Activated B cell treated with CpG ODN at 0.5 μM for 24 hours (primary cell): ENCODE data around the gene CCDC88C. TPM values are rescaled to one million over a fixed set of nuclear protein-coding genes. Genes with fewer than 3 reads are reported as not detected.

Source experiments
- ATAC-seq: fragments of 200-7000 bp; cut with Tn5 transposase; one replicate; pipeline ENCODE4 v1.10.0; 2021; ENCODE audit warnings: low read depth, mild to moderate bottlenecking, moderate library complexity
- CTCF ChIA-PET: fragments of 350-600 bp; sonication (Branson Sonifier 250); formaldehyde crosslinking; loops from one replicate; lab custom pipeline; 2021; ENCODE audit warnings: antibody characterized with exemption; lab: Charles Lee
- POLR2A ChIA-PET: fragments of 350-600 bp; sonication (Branson Sonifier 250); formaldehyde crosslinking; loops from one replicate; lab custom pipeline; 2021; ENCODE audit warnings: antibody characterized with exemption; lab: Charles Lee
- DNase-seq: peaks from one replicate; pipeline ENCODE4 v3.0.0; 2022
- H3K27ac Mint-ChIP-seq: one replicate; pipeline ENCODE4 v1.8.0; 2020; ENCODE audit warnings: mixed read lengths
- H3K27me3 Mint-ChIP-seq: one replicate; pipeline ENCODE4 v1.8.0; 2021; ENCODE audit warnings: mixed read lengths
- H3K36me3 Mint-ChIP-seq: one replicate; pipeline ENCODE4 v1.8.0; 2021; ENCODE audit warnings: low read depth, mixed read lengths
- H3K4me1 Mint-ChIP-seq: one replicate; pipeline ENCODE4 v1.8.0; 2021; ENCODE audit warnings: mixed read lengths
- H3K4me3 Mint-ChIP-seq: one replicate; pipeline ENCODE4 v1.8.0; 2020; ENCODE audit warnings: mild to moderate bottlenecking, mixed read lengths
- H3K9me3 Mint-ChIP-seq: one replicate; pipeline ENCODE4 v1.8.0; 2020; ENCODE audit warnings: mixed read lengths
- intact Hi-C: fragments of 100-400 bp; cut with micrococcal nuclease; formaldehyde crosslinking; loops from one replicate; pipeline ENCODE4 v1.15.1; 2024
- total RNA-seq: library from RNA; stranded (reverse); gene quantifications from 2 replicates; pipeline ENCODE4 v1.2.3, GENCODE V29; 2022
- TF ChIP-seq, protein P1 (sequence below): fragments of 200-600 bp; IDR thresholded peaks from one replicate; pipeline ENCODE4 v1.8.0; 2022; ENCODE audit warnings: antibody characterized with exemption, mild to moderate bottlenecking

Gene CCDC88C
- total RNA-seq, 1 donor from 2014 or later, result 164 TPM

DNA sequence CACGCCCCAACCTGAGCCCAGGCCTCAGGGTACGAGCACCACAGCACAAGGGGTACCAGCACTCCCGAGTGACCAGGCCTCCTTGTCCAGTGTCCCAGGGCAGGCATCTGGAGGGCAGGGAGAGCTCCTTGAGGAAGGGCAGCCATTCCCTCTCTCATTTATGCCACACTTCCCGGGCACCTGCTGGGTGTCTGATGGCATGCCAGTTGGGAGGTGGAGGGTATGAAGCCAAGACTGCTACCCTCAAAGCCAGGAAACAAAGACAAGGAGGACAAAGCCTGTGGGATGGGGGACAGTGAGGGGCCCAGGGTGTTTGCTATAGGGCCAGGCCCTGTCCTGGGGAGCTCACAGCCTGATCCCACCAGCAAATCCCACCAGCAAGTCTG is 45.6 kb downstream of the CCDC88C start:
- ATAC-seq, result no peak

DNA sequence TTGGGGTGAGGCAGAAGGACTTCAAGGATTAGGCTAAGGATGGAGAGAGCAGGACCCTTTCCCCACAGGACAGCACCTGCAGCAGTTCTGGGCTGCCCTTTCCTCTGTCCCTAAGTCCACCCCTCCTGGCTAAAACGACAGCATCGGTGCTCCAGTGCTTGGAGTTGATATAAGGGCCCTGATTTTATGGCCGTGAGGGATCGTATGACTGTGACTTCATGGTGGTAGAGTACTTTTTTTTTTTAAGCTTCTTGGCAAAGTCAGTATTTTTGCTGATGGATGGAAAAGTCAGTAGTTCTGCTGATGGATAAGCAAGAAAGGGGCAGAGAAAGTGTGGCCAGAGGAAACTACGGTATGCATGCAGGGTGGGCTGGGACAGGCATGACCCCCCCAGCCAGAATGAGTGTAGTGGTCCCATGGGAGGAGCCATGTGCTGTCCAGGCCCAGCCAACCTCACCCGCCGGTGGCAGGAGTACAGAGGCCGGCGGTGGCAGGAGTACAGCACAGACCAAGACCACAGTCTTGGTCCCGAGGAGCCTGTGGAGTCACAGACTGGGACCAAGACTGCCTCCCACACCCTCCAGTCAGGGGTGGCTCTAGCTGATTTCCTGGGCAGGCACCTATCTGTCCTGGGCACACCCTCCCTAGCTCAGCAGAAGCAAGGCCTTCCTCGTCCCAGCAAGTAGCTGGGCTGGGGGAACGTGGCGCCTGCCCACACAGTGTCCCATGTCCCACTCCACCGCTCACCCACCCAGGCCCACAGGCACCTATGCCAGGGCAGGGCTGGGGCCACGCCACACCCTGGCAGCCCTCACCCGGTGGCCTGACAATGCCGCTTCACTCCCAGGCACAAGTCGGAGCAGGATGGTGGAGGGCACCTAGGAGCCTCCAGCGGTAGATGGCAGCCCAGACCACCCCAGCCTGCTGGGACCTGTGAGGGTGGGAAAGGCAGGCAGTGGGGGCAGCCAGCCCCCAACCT is 46.3 kb downstream of the CCDC88C start:
- Mint-ChIP-seq H3K4me1 (peaks cover 97% of the 10 kb centered on the region), H3K4me3 (peak overlapping the region; percentile 15), H3K9me3 (no peaks in the 10 kb centered on the region), H3K27me3 (no peaks in the 10 kb centered on the region), H3K27ac (peak overlapping the region; percentile 64), H3K36me3 (peaks cover 19% of the 10 kb centered on the region)
- TF ChIP-seq, protein P1, sequence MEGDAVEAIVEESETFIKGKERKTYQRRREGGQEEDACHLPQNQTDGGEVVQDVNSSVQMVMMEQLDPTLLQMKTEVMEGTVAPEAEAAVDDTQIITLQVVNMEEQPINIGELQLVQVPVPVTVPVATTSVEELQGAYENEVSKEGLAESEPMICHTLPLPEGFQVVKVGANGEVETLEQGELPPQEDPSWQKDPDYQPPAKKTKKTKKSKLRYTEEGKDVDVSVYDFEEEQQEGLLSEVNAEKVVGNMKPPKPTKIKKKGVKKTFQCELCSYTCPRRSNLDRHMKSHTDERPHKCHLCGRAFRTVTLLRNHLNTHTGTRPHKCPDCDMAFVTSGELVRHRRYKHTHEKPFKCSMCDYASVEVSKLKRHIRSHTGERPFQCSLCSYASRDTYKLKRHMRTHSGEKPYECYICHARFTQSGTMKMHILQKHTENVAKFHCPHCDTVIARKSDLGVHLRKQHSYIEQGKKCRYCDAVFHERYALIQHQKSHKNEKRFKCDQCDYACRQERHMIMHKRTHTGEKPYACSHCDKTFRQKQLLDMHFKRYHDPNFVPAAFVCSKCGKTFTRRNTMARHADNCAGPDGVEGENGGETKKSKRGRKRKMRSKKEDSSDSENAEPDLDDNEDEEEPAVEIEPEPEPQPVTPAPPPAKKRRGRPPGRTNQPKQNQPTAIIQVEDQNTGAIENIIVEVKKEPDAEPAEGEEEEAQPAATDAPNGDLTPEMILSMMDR, result no peak
- intact Hi-C loops, result loop anchor here (5.0 kb wide), 1 partner anchor 129 kb away; the partner anchor contains the start of gene GPR68
- ATAC-seq (no peak), DNase-seq (no peak)
- ChIA-PET POLR2A (interaction anchor here (0.6 to 6.9 kb wide), 5 partner anchors 16 to 95 kb away, joined by 3 to 114 read pairs (median 4); partner anchors contain the start of gene CCDC88C), CTCF (interaction anchor here (1.1 to 3.7 kb wide), 2 partner anchors 46 to 48 kb away, joined by 3 to 18 read pairs; partner anchors contain the start of gene CCDC88C)

More for the DNA sequence above, 45.6 kb downstream of the CCDC88C start:
- Mint-ChIP-seq H3K36me3 (peaks cover 21% of the 10 kb centered on the region), H3K4me3 (no peak overlapping the region), H3K4me1 (peaks cover 96% of the 10 kb centered on the region), H3K27ac (peak overlapping the region; percentile 87), H3K9me3 (no peaks in the 10 kb centered on the region), H3K27me3 (no peaks in the 10 kb centered on the region)
- DNase-seq, result no peak
- TF ChIP-seq, protein P1, result no peak
- ChIA-PET CTCF (interaction anchor here (1.1 to 3.7 kb wide), 2 partner anchors 46 to 48 kb away, joined by 3 to 18 read pairs; partner anchors contain the start of gene CCDC88C), POLR2A (interaction anchor here (0.6 to 6.9 kb wide), 7 partner anchors 16 to 96 kb away, joined by 3 to 114 read pairs (median 10); partner anchors contain the start of gene CCDC88C)
- intact Hi-C loops, result loop anchor here (5.0 kb wide), 1 partner anchor 130 kb away; the partner anchor contains the start of gene GPR68

DNA sequence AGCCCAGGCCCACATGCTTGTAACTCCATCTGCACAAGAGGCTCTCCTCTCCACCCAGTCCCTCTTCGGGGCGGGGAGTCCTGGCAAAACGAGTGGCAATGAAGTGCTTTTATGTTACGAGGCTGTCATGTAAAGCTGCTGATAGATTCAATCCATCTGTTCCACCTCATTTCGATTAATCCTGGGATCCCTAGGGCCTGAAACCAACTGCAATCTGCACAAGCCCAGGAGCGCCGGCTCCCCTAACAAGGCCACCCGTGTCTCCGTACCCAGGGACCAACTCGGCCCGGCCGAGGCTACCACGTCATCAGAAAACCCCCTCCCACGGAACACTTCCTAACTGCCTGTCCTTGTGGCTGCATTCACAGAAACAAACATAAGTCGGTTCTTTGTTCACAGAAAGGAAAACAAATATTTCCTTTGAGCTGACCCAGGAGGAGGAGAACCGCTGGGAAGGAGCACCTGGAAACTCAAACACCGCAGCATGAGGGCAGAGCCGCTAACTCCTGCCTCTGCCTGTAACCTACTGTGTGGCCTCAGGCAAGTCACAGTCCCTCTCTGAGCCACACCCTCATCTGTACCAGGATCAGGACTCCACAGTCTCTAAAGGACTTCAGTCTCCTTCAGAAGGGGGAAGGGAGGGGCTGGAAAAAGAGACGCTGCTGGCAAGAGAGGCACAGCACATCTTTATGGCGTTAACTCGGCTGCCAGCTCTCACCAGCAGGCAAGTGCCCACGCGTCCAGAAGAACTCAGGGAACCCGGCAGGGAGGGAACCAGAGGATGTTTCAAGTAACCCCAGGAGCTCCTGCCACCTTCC is 47.8 kb downstream of the CCDC88C start:
- intact Hi-C loops, result loop anchor here (5.0 kb wide), 1 partner anchor 128 kb away; the partner anchor contains the start of gene GPR68

DNA sequence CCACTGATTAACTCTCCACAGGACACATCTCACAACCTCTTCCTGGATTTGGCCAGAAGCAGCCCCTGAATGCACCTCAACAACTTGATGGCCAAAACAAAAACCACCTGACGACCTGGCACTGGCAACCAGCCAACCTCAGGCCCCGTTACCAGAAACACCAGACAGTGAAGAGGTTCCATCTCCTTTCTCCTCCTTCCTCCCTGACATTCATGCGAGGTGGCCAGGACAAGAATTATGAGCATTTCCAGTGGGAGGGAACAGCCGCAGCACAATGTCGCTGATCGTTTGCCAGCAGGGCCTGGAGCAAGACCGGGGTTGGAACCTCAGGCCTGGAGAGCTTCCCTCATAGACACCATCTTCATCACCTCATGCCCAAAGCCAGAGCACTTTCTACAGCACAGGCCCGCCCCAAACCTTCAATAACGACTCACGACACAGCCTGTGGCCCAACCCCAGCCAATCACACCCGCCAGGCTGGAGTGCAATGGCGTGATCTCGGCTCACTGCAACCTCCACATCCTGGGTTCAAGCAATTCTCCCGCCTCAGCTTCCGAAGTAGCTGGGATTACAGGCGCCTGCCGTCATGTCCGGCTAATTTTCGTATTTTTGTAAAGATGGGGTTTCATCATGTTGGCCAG is 48.7 kb downstream of the CCDC88C start:
- CTCF ChIA-PET, result no interaction called here
- DNase-seq (no peak), ATAC-seq (no peak)
- peak overlapping the region; percentile 85 for H3K27ac Mint-ChIP-seq
- POLR2A ChIA-PET, result interaction anchor here (1.0 to 6.9 kb wide), 5 partner anchors 13 to 52 kb away, joined by 3 to 114 read pairs (median 15); partner anchors contain the start of gene CCDC88C
- peaks cover 94% of the 10 kb centered on the region for H3K4me1 Mint-ChIP-seq
- no peaks in the 10 kb centered on the region for H3K27me3 Mint-ChIP-seq
- H3K36me3 Mint-ChIP-seq, result peaks cover 3% of the 10 kb centered on the region
- no peaks in the 10 kb centered on the region for H3K9me3 Mint-ChIP-seq
- intact Hi-C loops, result no loop called here
- no peak overlapping the region for H3K4me3 Mint-ChIP-seq
- TF ChIP-seq, protein P1, result no peak

More for the DNA sequence above, 47.8 kb downstream of the CCDC88C start:
- ChIA-PET POLR2A (interaction anchor here (0.5 to 6.9 kb wide), 4 partner anchors 28 to 51 kb away, joined by 3 to 114 read pairs (median 4); partner anchors contain the start of gene CCDC88C), CTCF (no interaction called here)
- Mint-ChIP-seq H3K9me3 (no peaks in the 10 kb centered on the region), H3K27ac (peak overlapping the region; percentile 85), H3K36me3 (peaks cover 9% of the 10 kb centered on the region), H3K4me3 (peak overlapping the region; percentile 48), H3K4me1 (peaks cover 94% of the 10 kb centered on the region), H3K27me3 (no peaks in the 10 kb centered on the region)
- DNase-seq (no peak), ATAC-seq (no peak)
- TF ChIP-seq, protein P1, result no peak
